T-cell (primary cell): ENCODE measurements around the gene RAB43. TPM values are rescaled to one million over a fixed set of nuclear protein-coding genes. Genes with fewer than 3 reads are reported as not detected.
"Not testable (repeated sequence)": the region's sequence is repeated elsewhere in the genome, so short reads cannot be mapped to it uniquely, and the experiment has no call there.

Experiments
- ATAC-seq, 4 experiments: fragments of 200-7000 bp in 3 of 4; fragments of 150-1000 bp in 1 of 4; cut with Tn5 transposase; replicated peaks in 1 of 4; 1 replicate in 3 of 4; 2 replicates in 1 of 4; pipeline ENCODE4 v1.10.0; 2021; ENCODE audit warnings: moderate library complexity in 3 of 4, mild to moderate bottlenecking in 2 of 4, moderate number of reproducible peaks in 1 of 4
- CTCF ChIA-PET, 2 donors: fragments of 300-600 bp; sonication (Branson Sonifier 250); formaldehyde crosslinking; loops; one replicate each; lab custom pipeline; 2022; ENCODE audit warnings: antibody characterized with exemption in 2 of 2; lab: Charles Lee
- POLR2A ChIA-PET, 2 donors: fragments of 300-600 bp; sonication (Branson Sonifier 250); formaldehyde crosslinking; loops; one replicate each; lab custom pipeline; 2022; ENCODE audit warnings: antibody characterized with exemption in 2 of 2; lab: Charles Lee
- DNase-seq, 35 experiments: peaks; one replicate each; pipeline versions ENCODE4 v3.0.0 to v3.0.0-alpha.2; 2013 to 2023
- H3K27ac ChIP-seq: one replicate; pipeline ENCODE4 v1.5.1; 2013; ENCODE audit warnings: low read length
- H3K27me3 ChIP-seq, 2 experiments: replicated peaks in 1 of 2; 1 replicate in 1 of 2; 2 replicates in 1 of 2; pipeline versions ENCODE4 v1.6.1 to v1.7.0; 2013; ENCODE audit warnings: low read length in 1 of 2, mixed read lengths in 1 of 2; ENCODE audit not compliant: control insufficient read depth in 2 of 2, insufficient read depth in 2 of 2; ENCODE audit errors: extremely low read depth in 1 of 2
- H3K36me3 ChIP-seq, 2 donors: 1 replicate in 1 of 2; 2 replicates in 1 of 2; pipeline versions ENCODE4 v1.6.1 to v1.7.0; 2013; ENCODE audit warnings: low read length in 1 of 2; ENCODE audit not compliant: control insufficient read depth in 2 of 2, insufficient read depth in 1 of 2; ENCODE audit errors: extremely low read depth in 1 of 2
- H3K4me1 ChIP-seq, 2 experiments: 1 replicate in 1 of 2; 2 replicates in 1 of 2; pipeline versions ENCODE4 v1.6.1 to v1.7.0; 2013; ENCODE audit warnings: low read length in 2 of 2, mixed read lengths in 1 of 2; ENCODE audit not compliant: insufficient read depth in 2 of 2, control insufficient read depth in 1 of 2; ENCODE audit errors: extremely low read depth in 1 of 2
- H3K4me3 ChIP-seq, 2 donors: 1 replicate in 1 of 2; 2 replicates in 1 of 2; pipeline versions ENCODE4 v1.5.1 to v1.7.0; 2013; ENCODE audit warnings: mild to moderate bottlenecking in 2 of 2, low read length in 1 of 2, moderate library complexity in 1 of 2; ENCODE audit not compliant: control insufficient read depth in 1 of 2; ENCODE audit errors: extremely low read depth in 1 of 2
- H3K9me3 ChIP-seq: 2 replicates; pipeline ENCODE4 v1.7.0; 2013
- H3K27ac Mint-ChIP-seq, 2 donors: one replicate each; pipeline ENCODE4 v1.8.0; 2020 to 2021; ENCODE audit warnings: mild to moderate bottlenecking in 2 of 2, mixed read lengths in 2 of 2
- H3K27me3 Mint-ChIP-seq, 2 donors: one replicate each; pipeline ENCODE4 v1.8.0; 2021 to 2022; ENCODE audit warnings: mixed read lengths in 2 of 2
- H3K36me3 Mint-ChIP-seq: one replicate; pipeline ENCODE4 v1.8.0; 2021; ENCODE audit warnings: mixed read lengths
- H3K4me1 Mint-ChIP-seq, 3 donors: one replicate each; pipeline ENCODE4 v1.8.0; 2020 to 2022; ENCODE audit warnings: mixed read lengths in 3 of 3, mild to moderate bottlenecking in 1 of 3
- H3K4me3 Mint-ChIP-seq, 3 donors: one replicate each; pipeline ENCODE4 v1.8.0; 2020 to 2022; ENCODE audit warnings: mild to moderate bottlenecking in 3 of 3, mixed read lengths in 3 of 3, moderate library complexity in 3 of 3
- H3K9me3 Mint-ChIP-seq, 3 donors: one replicate each; pipeline ENCODE4 v1.8.0; 2020 to 2022; ENCODE audit warnings: mixed read lengths in 3 of 3
- WGBS: methylation state at CpG from one replicate; pipeline ENCODE4 v1.1.5; 2013; ENCODE audit warnings: missing lambda C conversion rate; ENCODE audit not compliant: insufficient coverage; 5-methylcytosine and 5-hydroxymethylcytosine counted together
- total RNA-seq, 35 experiments: library from RNA in 6 of 35; stranded (reverse) in 6 of 35; fragments of 120-200 nt in 1 of 35; gene quantifications; one replicate each; pipeline versions ENCODE4 v1.2.1 to v1.2.4 and lab custom pipeline; 2013 to 2026

The RAB43 gene
- total RNA-seq, 5 donors from 2014 or later (not counting 1 experiment from before 2014, with no cell fraction given): 53.8 to 96.9 (median 77.6) TPM

DNA sequence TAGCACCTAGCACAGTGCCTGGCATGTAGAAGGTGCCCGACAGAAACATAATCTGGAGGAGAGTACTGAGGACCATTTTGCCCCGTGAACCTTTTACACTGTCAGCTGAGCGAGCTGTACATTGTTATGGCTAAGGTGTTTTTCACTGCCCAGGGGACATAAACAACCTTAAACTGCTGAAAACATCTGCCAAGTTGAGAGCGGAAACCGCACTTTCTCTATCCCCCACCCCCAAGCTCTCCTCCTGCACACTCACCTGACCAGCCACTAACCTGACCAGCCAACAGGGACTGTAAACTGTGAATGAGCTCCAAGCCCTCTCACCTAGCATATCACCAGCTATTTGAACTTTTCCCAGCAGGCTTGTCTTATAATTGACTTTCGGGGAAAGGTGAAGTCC is 17.6 kb downstream of the RAB43 start:
- POLR2A ChIA-PET: interaction anchor here (0.6 to 1.4 kb wide), 3 partner anchors 10 to 14 kb away, joined by 3 to 15 read pairs (median 13); no protein-coding TSS in a partner anchor
- H3K9me3 ChIP-seq: no peaks in the 10 kb centered on the region
- H3K4me3 ChIP-seq: no peak overlapping the region
- Mint-ChIP-seq H3K36me3 (peaks cover 21% of the 10 kb centered on the region), H3K4me3 (peak overlapping the region in 1 of 3 donors; percentile 50), H3K27me3 (no peaks in the 10 kb centered on the region), H3K4me1 (peaks cover 84 to 94% (median 84%) of the 10 kb centered on the region in 3 donors), H3K27ac (peak overlapping the region; percentile 20 to 81), H3K9me3 (no peaks in the 10 kb centered on the region)
- H3K36me3 ChIP-seq: peaks cover 8 to 52% of the 10 kb centered on the region in 2 donors
- no peaks in the 10 kb centered on the region for H3K27me3 ChIP-seq
- DNase-seq (no peak), ATAC-seq (no peak)
- WGBS: 83% methylated on average over 1 of the region's 6 CpGs
- H3K4me1 ChIP-seq: peaks cover 18 to 74% of the 10 kb centered on the region in 2 experiments
- no peak overlapping the region for H3K27ac ChIP-seq
- CTCF ChIA-PET: interaction anchor here in 1 of 2 donors (0.7 kb wide), 1 partner anchor 18 kb away, joined by 3 read pairs; no protein-coding TSS in a partner anchor

DNA sequence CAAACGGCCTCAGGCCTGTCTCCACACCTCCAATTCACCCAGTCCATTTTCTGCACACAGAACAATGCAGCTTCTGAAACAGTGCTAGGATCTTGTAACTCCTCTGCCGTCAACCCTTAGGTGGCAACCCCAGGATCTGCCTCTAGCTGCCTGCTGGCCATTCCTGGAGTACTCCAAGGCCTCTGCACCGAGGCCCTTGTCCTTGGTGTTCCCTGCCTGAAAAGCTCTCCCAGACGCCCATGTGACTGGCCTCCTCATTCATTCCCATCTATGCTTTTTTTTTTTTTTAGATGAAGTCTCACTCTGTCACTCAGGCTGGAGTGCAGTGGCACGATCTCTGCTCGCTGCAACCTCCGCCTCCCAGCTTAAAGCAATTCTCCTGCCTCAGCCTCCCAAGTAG is 18.3 kb downstream of the RAB43 start:
- Mint-ChIP-seq H3K9me3 (no peaks in the 10 kb centered on the region), H3K27me3 (no peaks in the 10 kb centered on the region), H3K4me1 (peaks cover 79 to 90% (median 80%) of the 10 kb centered on the region in 3 donors), H3K36me3 (peaks cover 18% of the 10 kb centered on the region), H3K4me3 (peak overlapping the region in 1 of 3 donors; percentile 60), H3K27ac (peak overlapping the region; percentile 20 to 77)
- ChIA-PET CTCF (interaction anchor here (0.6 to 0.7 kb wide), 3 partner anchors 13 to 47 kb away, joined by 3 to 6 read pairs (median 4); no protein-coding TSS in a partner anchor), POLR2A (no interaction called here)
- Histone ChIP-seq H3K27me3 (no peaks in the 10 kb centered on the region), H3K4me1 (peaks cover 13 to 70% of the 10 kb centered on the region in 2 experiments), H3K4me3 (no peak overlapping the region), H3K27ac (no peak overlapping the region), H3K36me3 (peaks cover 5 to 46% of the 10 kb centered on the region in 2 donors), H3K9me3 (no peaks in the 10 kb centered on the region)
- 91% methylated on average over 4 of the region's 7 CpGs for WGBS
- DNase-seq: no peak
- ATAC-seq: no peak

DNA sequence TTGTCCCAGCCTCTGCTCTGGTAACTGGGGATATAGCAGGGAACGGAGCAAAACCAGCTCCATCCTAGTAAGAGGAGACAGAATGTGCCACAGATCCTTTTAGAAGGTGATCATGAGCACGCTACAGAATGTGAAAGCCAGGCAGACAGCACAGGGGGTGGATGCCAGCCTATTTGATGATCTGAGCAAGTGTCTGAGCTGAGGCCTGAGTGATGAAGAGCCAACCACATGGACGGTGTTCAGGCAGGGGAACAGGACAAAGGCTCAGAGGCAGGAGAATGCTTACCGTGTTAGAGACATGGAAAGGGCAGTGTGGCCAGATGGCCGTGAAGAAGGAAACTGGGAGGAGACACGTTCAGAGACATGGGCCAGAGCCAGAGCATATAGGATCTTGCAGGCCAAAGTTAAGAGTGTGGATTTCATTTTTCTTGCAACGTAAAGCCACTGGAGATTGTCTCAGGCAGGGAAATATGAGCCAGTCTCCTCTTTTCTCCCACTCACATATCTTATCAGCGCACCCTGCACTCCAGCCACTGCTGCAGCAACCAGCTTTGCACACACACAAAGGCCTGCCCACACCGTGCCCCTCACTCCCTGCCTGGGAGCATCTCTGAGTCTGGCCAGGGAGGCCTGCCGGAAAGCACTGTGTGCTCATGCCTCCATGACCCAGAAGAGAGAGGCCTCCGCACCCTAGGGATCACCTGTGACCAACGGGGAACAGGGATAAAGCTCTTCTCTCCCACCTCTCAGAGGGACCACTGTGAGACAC is 20.1 kb downstream of the RAB43 start:
- H3K27ac ChIP-seq: no peak overlapping the region
- H3K36me3 Mint-ChIP-seq: peaks cover 20% of the 10 kb centered on the region
- H3K4me3 ChIP-seq: no peak overlapping the region
- H3K9me3 Mint-ChIP-seq: no peaks in the 10 kb centered on the region
- CTCF ChIA-PET: interaction anchor here (0.5 to 1.8 kb wide), 3 partner anchors 15 to 67 kb away, joined by 3 to 4 read pairs (median 4); no protein-coding TSS in a partner anchor
- ATAC-seq: no peak
- peak overlapping the region; percentile 58 to 72 for H3K27ac Mint-ChIP-seq
- H3K27me3 ChIP-seq: no peaks in the 10 kb centered on the region
- 94% methylated on average over 8 of the region's 12 CpGs for WGBS
- H3K36me3 ChIP-seq: peaks cover 2 to 32% of the 10 kb centered on the region in 2 donors
- POLR2A ChIA-PET: interaction anchor here (0.6 to 1.0 kb wide), 2 partner anchors 21 to 207 kb away, joined by 3 read pairs; no protein-coding TSS in a partner anchor
- no peak for DNase-seq
- H3K4me1 Mint-ChIP-seq: peaks cover 79 to 89% (median 80%) of the 10 kb centered on the region in 3 donors
- H3K4me3 Mint-ChIP-seq: peak overlapping the region in 1 of 3 donors; percentile 60
- peaks cover 9 to 66% of the 10 kb centered on the region in 2 experiments for H3K4me1 ChIP-seq
- H3K27me3 Mint-ChIP-seq: no peaks in the 10 kb centered on the region
- H3K9me3 ChIP-seq: no peaks in the 10 kb centered on the region

GRCh38 chr3:129100274-129100673 is 21.3 kb downstream of the RAB43 start:
- Mint-ChIP-seq H3K4me1 (peaks cover 73 to 84% (median 78%) of the 10 kb centered on the region in 3 donors), H3K27ac (peak overlapping the region; percentile 66 to 68), H3K27me3 (no peaks in the 10 kb centered on the region), H3K9me3 (no peaks in the 10 kb centered on the region), H3K4me3 (peak overlapping the region in 1 of 3 donors; percentile 12), H3K36me3 (peaks cover 24% of the 10 kb centered on the region)
- Histone ChIP-seq H3K36me3 (peaks cover 9 to 35% of the 10 kb centered on the region in 2 donors), H3K4me3 (no peak overlapping the region), H3K9me3 (no peaks in the 10 kb centered on the region), H3K27ac (no peak overlapping the region), H3K27me3 (no peaks in the 10 kb centered on the region), H3K4me1 (peaks cover 7 to 65% of the 10 kb centered on the region in 2 experiments)
- no CpG with 5 or more reads among the region's 1 CpG for WGBS
- CTCF ChIA-PET: interaction anchor here (0.6 to 1.8 kb wide), 3 partner anchors 18 to 47 kb away, joined by 3 to 4 read pairs (median 3); no protein-coding TSS in a partner anchor
- ATAC-seq: no peak
- no peak for DNase-seq
- POLR2A ChIA-PET: interaction anchor here in 1 of 2 donors (1.0 kb wide), 1 partner anchor 19 kb away, joined by 3 read pairs; no protein-coding TSS in a partner anchor

DNA sequence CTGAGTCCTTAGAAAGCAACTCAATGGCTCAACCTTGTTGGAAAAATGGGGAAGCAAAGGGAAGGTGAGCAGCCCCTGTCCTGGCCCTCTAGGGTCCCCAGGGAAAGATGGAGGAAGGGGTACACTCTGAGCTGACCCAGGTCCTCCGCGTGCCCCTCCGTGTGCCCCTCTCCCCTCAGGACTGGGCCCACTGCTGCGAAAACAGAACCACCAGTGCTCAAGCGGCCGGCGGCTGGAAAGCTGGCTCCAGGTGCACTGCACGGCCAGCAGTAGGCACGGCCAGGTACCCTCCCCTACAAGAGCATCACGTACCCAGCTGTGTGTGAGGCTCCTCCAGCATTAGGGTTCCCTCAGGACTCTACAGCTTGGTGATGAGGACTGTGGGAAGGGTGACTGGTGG is 26.3 kb downstream of the RAB43 start:
- Mint-ChIP-seq H3K27me3 (no peaks in the 10 kb centered on the region), H3K36me3 (peaks cover 22% of the 10 kb centered on the region), H3K9me3 (no peaks in the 10 kb centered on the region), H3K27ac (no peak overlapping the region), H3K4me3 (no peak overlapping the region), H3K4me1 (peaks cover 32 to 37% (median 35%) of the 10 kb centered on the region in 3 donors)
- Histone ChIP-seq H3K9me3 (no peaks in the 10 kb centered on the region), H3K4me1 (peaks cover 0 to 24% of the 10 kb centered on the region in 2 experiments), H3K27me3 (no peaks in the 10 kb centered on the region), H3K36me3 (peaks cover 9 to 50% of the 10 kb centered on the region in 2 donors), H3K4me3 (no peak overlapping the region), H3K27ac (no peak overlapping the region)
- ATAC-seq: no peak
- POLR2A ChIA-PET: no interaction called here
- no peak for DNase-seq
- 96% methylated on average over 7 of the region's 10 CpGs for WGBS
- CTCF ChIA-PET: interaction anchor here in 1 of 2 donors (0.6 kb wide), 1 partner anchor 72 kb away, joined by 7 read pairs; no protein-coding TSS in a partner anchor

GRCh38 chr3:129088312-129088711 is 33.3 kb downstream of the RAB43 start:
- H3K4me1 Mint-ChIP-seq: peaks cover 3 to 18% (median 6%) of the 10 kb centered on the region in 3 donors
- CTCF ChIA-PET, H3K27me3 Mint-ChIP-seq, DNase-seq, H3K27me3 ChIP-seq, H3K4me1 ChIP-seq, H3K27ac Mint-ChIP-seq, H3K4me3 Mint-ChIP-seq, POLR2A ChIA-PET, H3K9me3 ChIP-seq, H3K4me3 ChIP-seq, H3K9me3 Mint-ChIP-seq, H3K36me3 Mint-ChIP-seq, H3K27ac ChIP-seq: not testable (repeated sequence)
- H3K36me3 ChIP-seq: peaks cover 0 to 16% of the 10 kb centered on the region in 2 donors
- WGBS: no CpG with 5 or more reads among the region's 6 CpGs
- peak in 1 of 4 experiments; percentile 8 for ATAC-seq
